ENCODE results near the gene MAN2C1. TPM values are rescaled to one million over a fixed set of nuclear protein-coding genes. Genes with fewer than 3 reads are reported as not detected.

MAN2C1 gene
- total and polyA plus RNA-seq, 9 of the 15 experiments (the other 6 are each of a cell fraction or from before 2014, with no cell fraction given), result 2.0 to 141 (median 39.9) TPM

GRCh38 chr15:75327005-75327404, 41.4 kb downstream of the MAN2C1 start (continued):
- TF ChIP-seq PBX2 (CRISPR knock-in tag; IDR thresholded peaks at IDR 0.05; ENCODE audit: low read depth) (no peak), PBX2 (tag; conservative IDR thresholded peaks at IDR 0.05; ENCODE audit: low read depth) (no peak), SRSF3 (IDR thresholded peaks at IDR 0.05; ENCODE audit: insufficient read depth, low read length) (no peak), POU5F1 (IDR thresholded peaks at IDR 0.05; ENCODE audit: borderline replicate concordance, low read depth, low read length, partially characterized antibody) (no peak), HDAC6 (IDR thresholded peaks at IDR 0.05; ENCODE audit: low read depth, low read length) (no peak), ARID3B (CRISPR knock-in tag; IDR thresholded peaks at IDR 0.05; ENCODE audit: borderline replicate concordance) (no peak), GABPB1 (CRISPR knock-in tag; IDR thresholded peaks at IDR 0.05) (no peak)
